ENCODE data around the gene DENND1A.

DENND1A gene

DNA sequence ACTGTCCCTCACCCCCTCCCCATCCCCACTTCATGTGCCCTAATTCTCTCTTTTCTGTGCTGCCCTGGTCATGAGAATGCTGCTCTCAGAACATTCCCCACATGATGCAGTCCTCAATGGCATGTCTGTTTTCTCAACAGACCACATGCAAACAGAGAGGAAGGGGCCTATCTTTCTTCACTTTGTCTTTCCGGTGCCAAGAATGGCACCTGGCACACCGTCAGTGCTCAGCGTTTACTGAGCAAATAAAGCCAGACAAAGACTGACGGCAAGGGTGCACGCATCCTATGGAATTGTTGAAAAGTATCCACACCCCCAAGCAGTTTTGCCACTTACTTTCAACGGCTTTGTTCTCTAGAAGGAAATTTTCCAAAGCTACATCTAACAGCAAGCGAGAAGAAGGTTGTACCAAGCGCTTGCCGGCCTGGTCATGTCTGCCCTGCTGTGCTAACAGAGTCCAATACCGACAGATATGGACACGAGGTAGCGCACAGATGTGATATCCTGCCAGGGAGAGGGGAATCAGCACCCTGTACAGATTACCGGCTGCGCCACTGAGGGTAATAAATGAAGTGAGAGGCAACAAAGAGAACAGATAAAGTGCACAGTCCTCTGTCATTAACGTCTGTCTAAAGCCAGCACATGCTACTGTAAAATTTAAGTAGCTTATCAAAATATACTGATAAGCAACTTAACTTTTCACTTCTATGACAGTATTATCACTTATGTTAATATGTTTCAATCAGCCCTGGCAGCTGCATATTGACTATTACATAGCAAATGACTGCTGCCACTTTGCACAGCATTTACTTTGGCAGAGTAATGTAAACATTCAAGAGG, 251.7 kb downstream of the DENND1A start:
- DNase-seq, result no peak

DNA sequence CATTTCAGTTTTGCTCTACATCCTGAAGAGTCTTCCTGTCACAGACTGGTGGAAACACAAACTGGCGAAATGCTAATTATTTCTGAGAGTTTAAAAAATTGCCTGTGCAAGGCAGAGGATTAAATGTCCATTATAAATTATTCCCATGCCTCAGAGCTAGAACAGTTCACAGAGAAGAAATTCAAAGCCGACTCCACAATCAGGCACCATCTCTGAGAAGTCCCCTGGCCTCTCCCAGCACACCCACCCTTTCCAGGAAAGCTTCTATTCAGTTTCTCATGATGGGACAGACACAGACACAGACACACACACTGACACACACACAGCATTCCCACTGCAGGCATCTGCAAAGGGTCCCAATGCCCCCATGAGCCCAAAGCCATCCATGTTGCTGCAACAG, 253.1 kb downstream of the DENND1A start:
- DNase-seq, result no peak

DNA sequence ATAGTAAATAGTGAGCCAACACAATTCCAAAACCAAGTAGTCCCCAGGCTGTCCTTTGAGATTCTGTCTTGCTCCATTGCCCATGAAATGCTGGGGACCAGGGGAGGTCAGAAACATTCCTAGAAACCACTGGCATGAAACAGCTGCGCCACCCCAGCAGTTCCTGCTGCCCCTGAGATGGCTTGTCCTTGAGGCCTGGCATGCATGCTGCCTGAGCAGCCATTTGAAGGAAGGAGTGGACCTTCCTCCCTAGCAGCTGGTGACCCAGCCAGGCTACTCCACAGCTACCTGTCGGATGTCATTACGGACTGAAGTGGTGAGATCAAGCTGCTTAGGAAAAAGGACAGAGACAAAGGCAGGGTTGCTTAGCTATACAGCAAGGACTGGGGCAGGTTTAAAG, 260.6 kb downstream of the DENND1A start:
- DNase-seq, result no peak

DNA sequence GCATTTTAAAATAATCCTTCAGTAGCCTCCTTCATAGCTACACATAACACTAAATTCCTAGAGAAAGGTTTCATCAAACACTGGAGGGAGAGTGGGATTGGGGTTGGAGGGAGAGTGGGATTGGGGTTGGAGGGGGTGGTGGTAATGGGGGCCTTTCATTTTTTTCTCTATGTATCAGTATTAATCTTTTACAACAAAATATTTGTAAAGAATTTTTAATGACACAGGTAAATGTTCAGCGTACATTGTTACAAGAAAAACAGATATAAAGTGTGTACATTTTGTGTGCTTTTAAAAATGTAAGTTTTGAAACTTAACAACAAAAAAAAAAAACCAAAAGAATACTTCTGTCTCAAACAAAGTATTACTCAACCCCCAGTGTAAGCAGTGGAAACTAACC, 266.4 kb downstream of the DENND1A start:
- no peak for DNase-seq

DNA sequence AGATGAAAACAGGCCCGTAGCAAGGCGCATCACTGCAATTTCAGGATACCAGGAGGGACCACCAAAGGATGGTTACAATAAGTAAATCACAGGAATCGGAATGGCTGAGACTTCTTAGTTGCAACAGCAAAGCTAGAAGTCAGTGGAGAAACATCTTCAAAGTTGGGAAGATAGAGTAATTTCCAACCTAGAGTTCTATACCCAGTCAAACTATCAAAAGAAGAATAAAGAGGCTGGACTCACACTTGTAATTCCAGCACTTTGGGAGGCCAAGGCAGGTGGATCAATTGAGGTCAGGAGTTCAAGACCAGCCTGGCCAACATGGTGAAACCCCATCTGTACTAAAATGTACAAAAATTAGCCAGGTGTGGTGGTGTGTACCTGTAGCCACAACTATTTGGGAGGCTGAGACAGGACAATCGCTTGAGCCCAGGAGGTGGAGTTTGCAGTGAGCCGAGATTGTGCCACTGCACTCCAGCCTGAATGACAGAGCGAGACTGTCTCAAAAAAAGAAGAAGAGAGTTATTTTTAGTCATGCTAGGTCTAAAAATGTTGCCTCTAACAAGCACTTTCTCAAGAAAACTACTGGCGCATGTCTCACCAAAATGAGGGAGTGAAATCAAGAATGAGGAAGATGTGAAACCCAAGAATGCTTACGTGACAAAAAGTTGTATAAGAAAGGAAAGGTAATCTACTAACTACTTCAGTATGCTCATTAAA, 267.7 kb downstream of the DENND1A start:
- DNase-seq, result no peak

DNA sequence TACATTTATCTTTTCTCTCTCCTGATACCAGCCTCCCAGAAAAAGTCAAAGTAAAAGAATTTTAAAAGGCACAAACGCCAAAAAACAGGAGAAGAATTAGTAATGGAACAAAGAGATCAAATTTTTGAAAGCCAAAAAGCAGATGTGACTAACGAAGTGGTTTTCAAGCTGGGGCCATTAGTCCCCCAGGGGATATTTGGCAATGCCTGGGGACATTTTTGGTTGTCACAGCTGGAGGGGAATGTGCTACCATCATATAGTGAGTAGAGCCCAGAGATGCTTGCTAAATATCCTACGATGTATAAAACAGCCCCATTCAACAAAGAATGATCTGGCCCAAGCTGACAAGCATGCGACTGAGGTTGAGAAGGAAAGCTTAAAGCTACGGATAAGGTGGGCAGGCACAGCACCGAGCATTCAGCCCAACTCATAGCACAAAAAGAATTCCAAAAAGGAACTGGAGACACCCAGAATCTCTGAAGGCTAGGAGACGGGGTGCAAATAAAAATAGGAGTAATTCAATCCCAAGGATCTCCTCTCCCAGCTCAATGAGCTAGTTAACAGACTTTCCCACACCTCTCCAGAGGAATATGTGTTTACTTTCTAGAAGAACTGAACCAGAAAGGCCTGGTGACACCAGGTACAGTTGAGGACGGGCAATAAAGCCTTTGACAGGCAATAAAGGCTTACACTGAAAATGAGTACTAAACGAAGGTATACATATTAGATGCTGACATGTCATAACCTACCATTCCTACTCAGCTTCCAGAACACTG, 269.0 kb downstream of the DENND1A start:
- DNase-seq, result no peak

DNA sequence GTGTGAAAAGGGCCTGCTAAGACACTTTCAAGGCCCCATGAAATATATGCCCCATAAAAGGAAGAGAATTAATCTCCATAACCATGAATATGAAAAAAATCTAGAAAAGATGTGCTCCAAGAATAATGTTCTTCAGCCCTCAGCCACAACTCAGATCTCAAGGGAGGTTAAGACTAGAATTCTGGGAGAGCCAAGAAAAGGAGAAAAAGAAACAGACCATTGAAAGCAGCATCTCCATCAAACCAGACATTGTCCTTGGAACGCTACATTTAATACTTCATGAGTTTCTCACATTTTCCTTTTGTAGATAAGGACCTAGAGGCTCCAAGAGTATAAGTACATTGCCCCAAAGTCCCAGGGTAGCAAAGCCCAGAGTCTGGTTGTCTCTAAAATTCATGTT, 270.6 kb downstream of the DENND1A start:
- no peak for DNase-seq

DNA sequence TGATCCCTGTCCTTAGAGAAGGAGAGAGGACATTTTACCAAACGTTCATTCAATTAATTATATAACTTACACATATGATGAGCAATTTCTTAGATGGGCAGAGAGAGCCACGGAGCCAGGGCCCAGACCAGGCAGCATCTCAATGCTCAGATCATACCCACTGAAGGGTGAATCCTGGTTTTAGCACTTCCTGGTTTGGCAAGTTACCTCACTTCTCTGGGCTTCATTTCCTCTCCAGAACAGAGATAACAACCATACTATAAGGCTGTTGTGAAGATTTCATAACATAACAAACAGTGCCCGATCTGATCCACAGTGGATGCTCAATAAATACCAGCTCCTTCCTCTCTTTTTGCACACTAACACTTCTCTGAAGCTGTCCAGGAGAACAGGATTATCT, 271.1 kb downstream of the DENND1A start:
- no peak for DNase-seq

DNA sequence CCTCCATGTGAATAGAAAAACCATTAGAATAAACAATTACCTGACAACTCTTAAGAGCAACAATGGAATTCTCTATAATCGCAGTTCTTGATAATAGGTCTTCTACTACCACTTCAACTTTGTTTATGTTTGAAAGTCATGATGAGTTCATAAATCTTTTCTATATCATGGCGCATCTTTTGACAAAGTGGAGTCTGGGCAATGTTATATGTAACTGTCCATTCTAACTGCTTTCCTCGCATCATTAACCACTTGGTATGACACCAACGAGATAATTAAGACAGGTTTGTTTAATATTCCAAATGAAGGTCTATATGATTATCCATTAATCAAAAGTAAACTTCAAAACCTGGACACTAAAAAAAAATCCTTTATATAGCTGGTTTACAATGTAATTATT, 272.0 kb downstream of the DENND1A start:
- DNase-seq, result no peak

DNA sequence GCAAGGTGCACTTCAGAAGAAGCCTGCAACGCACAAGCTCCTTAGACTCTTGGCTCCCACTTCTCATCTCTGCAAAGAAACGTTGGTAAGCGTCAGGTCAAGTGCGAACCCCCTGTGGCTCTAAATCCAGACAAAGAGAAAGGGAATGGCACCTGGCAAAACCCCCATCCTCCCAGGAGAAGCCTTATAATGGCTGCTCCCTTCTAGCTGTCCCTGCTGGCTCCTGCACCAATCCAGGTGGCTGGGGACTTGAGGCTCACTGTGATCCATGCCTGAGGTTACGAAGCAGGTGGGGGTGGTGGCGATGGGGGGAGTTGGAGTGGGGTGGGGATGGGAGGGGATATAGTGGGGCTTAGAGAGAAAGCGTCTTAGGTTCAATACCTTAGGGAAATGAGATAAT, 272.8 kb downstream of the DENND1A start:
- no peak for DNase-seq

DNA sequence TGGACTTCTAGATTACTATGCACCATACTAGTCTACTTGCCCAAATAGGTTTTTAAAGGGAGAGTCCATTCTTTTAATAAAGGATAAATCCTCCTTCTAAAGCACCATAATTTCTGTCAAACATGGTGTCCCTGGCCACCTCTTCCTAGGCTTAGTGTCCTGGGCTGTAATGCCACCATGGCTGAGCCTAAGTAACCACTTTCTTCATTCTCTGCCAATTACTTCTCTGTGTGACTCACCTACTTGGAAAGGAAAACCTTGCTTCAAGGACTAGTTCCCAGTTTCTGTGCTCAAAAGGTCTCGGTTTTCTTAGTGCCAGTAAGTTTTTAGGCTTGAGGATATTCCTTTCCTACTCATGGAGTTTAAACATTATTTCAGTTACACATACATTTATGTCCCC, 273.4 kb downstream of the DENND1A start:
- no peak for DNase-seq

DNA sequence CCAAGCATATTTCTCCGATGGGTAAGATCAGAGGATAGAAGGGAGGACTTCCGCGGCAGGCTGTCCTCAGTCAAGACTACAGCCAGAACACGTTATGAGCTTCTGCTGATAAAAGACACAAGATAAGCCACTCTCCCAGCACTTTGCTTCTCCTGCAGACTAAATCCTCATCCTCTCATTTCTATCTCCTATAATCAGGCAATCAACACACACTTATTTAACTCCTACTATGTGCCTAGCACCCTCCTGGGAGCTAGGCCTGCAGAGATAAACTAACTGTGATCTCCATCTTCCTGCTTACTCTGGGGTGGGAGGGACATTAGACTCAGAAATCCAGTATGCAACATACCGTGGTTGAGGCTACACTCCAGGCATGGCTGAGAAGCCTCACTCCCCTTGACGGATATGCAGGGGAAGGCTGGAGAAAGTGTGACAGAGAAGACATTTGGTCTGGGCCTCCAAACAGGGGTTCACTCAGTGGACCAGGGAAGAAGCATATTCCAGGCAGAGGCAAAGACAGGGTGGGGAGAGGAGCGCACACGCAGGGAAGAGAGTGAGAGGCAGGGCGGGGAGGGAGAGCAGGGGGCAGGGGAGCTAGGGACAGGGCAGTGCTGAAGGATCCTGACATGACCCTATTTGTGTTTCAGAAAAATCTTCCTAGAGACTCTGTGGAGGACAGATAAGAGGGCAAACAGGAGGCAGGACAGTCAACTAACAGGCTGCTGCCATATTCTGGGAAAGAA, 274.1 kb downstream of the DENND1A start:
- DNase-seq, result no peak

DNA sequence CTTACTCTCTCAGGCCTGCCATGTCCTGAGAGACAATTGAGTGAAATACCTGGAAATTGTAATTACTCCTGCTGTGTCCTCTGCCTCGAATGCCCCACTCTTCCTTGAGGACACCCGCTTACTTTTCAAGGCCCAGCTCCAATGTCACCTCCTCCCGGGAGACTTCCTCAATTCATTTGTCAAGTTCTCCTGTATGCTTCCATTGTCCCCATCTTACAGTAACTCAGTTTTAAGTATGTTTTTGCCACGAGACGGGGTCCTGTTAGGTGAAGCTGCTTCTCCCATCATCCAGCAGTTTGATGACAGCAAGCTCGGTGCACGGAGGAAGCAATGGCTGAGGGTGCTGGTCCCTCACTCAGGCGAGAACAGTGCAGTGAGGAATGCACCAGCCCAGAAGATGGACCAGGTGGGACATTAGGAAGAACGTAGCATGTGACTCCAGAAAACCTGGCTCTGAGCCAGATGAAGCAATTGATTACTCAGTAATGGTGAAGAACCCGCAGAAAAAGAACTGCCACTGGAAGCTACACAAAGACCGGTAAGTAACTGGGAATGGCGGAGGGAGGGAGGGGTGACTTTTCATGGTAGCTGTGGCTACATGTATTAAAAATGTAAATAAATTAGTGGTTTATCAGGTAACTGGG, 274.8 kb downstream of the DENND1A start:
- DNase-seq, result no peak

DNA sequence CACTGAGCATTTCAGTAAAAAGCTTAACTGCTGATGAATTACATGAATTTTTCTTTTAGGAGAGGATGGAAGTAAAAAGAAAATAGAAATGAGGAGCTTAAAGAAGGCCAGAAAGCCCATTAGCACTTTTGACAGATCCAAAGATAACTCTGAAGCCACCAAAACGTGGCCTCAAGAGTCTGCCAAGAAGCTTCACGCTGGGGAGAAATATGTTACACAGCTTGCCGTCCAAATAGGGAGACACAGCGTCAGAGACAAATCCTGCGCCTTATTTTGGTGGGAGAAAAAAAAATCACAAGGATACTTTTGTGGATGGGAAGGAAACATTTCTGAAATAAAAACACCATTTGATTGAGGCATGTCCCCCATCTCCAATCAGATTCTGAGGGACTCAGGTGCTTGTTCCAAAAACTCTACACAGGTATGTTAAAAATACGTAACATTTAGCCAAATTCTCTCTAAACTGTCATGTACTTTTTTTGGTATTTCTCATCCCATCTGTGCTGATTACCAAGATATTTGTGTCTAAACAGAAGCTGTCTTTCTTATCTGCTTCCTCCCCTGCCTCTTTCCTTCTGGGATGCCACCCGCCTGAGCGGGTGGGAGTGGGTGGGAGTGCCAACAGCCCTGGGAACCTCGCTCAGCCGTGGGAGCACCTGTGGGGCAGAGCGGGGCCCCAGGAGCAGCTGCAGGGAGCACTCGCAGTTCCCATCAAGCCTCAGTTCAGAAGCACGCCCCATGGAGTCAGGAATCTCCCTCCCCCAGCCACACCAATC, 275.5 kb downstream of the DENND1A start:
- no peak for DNase-seq

DNA sequence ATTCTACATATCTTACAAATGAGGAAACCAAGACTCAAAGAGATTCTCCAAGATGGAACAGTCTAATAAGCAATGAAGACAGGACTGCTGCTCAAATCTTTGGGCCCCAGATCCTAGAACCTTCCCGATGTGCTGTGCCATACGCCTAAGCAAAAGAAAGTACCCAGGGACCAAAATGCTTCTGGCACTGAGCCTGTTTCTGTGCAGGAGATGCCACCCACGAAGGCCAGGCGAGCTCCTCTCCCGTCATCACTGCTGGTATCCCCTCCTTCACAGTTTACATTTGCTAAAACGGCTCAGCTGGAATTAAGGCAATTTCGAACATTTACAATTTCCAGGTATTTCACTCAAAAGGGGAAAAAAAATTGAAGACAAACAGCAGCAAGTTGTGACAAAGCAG, 277.5 kb downstream of the DENND1A start:
- DNase-seq, result no peak

DNA sequence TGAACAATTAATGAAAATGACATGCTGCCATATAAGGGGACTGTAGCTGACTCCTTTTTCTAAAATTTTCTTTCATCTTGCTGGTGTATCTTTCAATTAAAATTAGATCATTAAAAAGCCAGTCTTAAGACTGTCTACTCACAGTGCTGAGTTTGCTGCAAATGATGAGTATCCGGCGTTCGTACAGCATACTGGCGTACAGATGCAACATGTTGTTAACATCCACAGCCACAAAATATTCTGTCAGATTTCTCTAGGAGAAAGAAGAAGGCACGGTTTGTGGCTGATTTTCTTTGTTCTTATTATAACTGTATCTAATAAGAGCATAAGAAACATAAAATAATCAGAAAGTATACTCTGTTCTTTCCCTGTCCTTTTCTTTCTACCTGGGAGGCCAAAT, 278.1 kb downstream of the DENND1A start:
- no peak for DNase-seq

DNA sequence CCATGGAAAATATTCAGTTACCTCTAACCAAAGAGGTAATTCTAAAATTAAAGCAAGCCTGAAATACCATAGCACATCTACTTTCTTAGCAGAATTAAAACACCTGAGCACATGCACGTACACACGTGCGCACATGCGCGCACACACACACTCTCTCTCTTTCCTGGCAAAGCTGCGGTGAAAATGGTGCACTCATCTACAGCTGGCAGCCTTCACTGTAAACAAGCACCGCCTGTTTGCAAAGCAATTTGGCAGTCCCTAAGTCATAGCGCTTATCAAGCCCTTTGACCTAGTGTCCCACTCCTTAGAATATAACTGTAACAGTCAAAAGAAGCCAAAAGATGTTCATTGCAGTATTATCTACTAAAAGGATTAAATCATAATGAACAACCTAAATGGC, 278.7 kb downstream of the DENND1A start:
- DNase-seq, result no peak

DNA sequence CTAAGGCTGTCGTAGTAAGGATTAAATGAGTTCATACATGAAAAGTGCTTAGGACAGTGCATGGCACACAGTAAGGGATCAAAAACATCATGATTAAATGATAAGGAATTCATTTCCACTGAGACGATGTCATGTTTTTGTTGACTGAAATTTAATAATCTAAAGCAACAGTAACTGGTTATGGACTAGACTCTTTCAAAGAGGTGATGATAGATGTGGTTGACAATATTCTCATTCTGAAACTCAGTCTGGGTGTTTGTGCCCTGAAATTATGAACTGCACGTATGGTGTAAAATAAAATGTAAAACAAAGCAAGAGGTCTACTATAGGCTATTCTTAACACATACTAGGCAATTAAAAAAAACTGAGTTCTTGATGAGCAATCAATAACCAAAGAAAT, 280.0 kb downstream of the DENND1A start:
- DNase-seq, result no peak

DNA sequence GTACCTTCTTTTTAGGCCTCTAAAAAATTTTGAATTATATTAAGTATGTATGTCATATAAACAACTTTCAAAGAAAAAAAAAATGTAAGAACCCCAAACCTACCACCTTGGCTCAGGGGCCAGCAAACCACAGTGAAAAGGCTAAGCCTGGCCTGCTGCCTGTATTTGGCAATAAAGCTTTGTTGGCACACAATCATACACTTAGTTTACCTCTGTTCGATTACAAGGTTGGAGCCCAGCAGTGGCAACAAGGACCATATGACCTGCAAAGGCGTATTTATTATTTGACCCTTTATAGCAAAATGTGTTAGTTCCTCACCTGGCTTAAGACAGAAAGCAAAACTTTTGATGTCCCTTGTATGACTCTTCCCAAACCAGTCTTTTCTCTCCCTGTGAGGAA, 282.8 kb downstream of the DENND1A start:
- DNase-seq, result no peak

DNA sequence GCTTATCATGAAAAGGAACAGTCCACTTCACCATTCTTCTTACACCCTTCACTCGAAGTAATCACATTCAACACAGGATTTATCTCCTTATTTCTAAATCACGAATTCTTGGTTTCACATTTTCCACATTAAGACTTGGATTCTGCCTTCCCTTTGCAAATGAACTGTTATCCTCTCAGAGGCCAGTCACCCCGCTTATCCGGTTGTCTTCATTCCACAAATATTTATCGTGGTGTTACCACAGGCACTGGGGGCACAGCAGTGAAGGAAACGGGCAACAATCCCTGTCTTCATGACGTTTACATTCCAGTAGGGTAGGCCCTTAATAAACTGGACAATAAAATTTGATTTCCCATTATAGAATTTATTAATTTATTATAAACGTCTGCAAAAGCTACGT, 284.2 kb downstream of the DENND1A start:
- no peak for DNase-seq

DNA sequence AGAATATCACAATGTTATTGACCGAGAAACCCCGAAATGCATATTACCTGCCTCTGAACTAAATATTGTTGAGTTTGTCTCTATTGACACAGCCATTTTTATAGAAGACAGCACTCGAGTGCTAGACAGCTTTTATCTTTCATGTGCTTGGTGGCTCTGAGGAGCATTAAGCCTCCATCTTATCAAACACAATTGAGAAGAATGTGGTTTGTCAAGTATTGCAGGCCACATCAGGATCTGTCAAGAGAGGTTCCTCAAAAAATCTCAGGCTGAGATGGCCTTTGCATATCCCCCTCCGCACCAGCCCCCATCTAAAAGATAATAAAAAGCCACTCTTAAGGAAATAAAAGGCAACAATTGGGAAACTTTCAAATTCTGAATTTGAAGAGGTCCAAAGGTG, 284.8 kb downstream of the DENND1A start:
- DNase-seq, result no peak

DNA sequence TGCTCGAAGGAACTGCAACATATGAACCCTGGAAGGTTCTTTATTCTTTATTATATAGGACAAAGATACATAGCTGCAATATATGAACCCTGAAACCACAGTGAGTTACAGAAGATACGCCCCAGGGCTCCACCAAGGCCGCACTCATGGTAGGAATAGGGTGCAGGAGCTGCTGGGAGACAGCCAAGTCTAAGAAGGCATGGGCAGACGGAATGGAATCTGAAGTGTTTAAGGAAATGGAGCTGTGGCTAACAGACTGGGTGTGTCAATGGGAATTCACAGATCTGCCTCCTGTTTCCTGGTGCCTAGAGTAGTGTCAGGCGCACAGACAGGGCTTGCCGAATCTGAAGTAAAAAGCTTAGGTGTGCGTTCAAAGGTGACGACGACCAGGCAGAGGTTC, 286.4 kb downstream of the DENND1A start:
- DNase-seq, result no peak
